CD1c-positive myeloid dendritic cell (primary cell): ENCODE results near the gene MAST4.

Experiments used
- DNase-seq: peaks from one replicate; pipeline ENCODE4 v3.0.0-alpha.2; 2016; ENCODE audit errors: extremely low spot score

The MAST4 gene

GRCh38 chr5:66697796-66698564 lies 101.8 kb downstream of the MAST4 start:
- no peak for DNase-seq

DNA sequence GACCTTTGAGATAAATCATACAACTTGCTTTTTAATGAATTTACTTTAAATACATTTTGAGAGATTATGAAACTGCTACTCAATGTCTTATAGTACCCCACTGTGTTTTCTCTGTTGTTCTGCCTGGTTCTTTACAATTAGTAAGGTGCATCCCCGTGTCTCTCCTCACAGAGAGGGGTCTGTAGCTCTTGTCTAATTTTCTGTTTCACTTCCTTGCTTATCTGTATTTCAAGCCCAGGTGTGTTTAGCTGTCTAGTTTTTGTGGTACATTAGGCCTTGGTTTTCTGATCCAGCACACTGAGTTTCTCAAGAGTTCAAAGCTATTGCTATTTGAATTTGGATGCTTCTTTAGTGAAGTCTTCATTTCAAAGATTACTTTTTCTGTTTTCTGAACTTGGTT lies 105.1 kb downstream of the MAST4 start:
- no peak for DNase-seq

- no peak for DNase-seq
These were observed 106.2 kb downstream of the MAST4 start for GRCh38 chr5:66702426-66702825.

DNA sequence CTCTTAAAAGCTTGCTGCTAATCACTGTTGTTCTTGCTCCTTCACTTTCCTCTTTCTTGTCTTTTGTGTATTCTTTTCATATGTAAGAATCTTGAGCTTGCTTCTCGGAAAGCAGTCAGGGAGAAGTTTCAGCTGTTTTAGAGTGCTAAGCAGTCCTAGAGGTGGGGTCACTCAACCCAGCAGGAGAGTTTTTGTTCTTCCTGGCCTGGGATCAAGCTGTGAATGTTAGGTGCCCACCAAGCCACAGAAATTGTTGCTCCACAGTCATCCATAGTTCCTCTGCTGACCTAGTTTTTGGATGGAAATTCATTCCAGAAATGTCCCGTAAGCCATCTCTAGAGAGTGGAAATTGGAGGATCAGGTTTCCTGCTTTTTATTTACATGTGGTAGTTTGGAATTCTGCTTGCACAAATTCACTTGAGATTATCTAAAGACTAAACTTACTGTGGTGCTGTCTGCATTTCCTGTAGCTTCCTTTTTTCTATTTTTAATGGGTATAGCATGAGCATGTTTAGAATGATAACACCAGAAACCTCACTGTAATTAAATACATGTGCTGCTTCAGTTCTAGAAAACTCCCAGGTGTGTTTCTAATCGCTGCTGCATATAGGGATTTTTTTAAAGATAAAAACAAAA lies 108.7 kb downstream of the MAST4 start:
- DNase-seq = no peak

DNA sequence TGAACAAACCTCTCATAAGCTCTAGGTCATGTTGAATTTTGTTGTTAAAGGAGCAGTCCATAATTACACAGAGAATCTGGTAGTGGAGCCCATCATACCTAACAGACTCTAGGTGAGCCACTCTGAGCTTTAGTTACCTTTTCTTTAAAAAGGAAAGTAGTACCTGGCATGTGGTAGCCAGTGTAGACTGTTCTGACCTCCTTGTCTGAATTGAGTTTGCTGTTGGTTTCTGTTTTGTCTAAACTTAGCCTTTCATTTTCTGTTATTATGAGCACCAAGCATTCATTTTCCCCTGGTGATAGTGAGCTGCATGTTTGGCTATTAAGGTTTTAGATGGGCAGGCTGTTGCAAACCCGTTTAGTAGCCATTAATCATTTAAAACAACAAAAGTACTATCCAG lies 112.2 kb downstream of the MAST4 start:
- DNase-seq = no peak

- DNase-seq = no peak
These were observed 114.4 kb downstream of the MAST4 start for GRCh38 chr5:66710557-66711088.

GRCh38 chr5:66713998-66714397 lies 117.8 kb downstream of the MAST4 start:
- DNase-seq = no peak

DNA sequence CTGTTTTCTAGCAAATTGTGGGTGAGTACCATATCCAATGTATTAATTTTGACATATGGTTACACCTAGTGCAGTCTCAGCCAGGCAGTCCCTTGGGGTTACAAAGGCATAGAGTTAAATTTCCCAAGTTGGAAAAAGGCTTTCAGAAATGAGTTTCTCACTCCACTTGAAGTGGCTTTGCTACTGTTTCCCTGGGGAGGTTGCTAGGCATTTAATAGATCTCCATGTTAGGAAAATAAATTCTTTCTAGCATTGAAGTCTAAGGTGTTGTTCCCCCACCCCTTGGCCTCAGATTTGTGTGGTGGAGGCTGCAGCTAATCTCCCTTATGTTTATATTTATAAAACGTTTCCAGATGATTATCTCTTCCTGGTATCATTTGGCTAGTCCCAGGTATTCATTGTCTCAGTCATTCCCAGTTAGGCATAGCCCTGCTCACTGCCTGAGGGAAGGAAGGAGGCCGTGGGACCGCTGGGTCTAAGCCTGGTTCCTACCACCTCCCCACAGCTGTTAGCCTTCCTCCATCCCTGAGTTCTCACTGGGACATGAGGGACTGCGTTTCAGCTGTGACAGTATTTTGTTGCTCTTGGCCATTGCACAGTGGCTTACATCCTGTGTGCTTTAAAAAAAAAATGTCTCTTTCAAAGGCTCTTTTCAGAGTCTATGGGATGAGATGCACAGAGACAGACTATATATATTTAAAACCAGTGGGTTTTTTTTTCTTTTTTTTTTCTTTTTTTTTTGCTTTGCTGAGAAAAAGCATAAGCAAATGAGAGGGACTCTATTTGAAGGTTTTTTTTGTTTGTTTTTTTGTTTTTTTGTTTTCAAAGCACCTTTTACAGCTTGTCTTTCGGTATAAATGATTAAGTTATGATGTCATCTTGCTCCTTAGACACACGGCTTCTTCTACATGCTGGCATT lies 121.5 kb downstream of the MAST4 start:
- no peak for DNase-seq

DNA sequence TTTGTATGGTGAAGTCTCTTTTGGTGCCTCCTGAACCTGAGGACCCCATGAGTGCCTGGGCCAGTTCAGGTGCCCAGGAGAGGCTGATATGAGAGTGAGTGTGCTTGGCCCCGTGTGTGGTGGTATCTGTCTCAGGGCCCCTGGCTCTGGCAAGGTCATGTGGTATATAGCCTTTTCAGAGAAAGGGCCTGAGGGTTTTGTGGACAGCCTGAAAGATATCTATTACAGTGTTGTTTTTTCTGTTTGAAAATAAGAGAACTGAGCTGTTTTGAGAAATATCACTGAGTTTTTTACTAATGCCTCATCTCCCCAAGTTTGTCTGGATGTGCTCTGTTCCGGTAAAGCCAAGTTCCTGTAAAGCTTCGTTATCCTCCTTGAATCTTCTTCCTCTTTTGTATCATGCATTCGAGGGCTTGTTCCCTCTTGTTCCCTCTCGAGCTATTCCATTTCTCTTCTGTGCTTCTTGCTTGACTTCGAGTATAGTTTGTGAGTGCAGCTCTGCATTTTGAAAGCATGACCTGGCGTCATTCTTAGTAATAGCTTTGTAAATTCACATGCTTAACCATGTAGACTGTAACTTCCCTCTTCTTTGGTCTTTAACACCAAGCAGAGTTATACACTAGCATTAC lies 122.3 kb downstream of the MAST4 start:
- DNase-seq = peak; percentile 76

DNA sequence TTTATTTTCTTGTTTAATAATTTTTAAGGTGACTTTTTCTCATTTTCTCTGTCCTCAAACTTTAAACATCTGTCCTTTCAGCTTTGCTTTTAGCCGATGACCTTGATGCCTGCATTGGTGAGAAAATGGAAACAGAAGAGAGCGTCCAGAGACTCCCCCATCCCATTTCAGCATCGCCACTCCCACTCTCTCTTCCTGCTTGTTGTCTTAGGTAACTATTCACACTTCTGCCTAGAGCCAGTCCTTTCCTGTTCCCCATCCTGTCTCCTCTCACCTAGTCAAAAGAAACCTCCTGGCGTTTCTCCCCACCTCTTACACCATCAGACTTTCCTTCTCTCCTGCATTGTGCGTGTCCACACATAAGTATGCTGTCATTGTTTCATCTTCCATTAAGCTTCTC lies 124.6 kb downstream of the MAST4 start:
- DNase-seq = no peak

GRCh38 chr5:66722686-66723085 lies 126.5 kb downstream of the MAST4 start:
- DNase-seq = peak; percentile 46

DNA sequence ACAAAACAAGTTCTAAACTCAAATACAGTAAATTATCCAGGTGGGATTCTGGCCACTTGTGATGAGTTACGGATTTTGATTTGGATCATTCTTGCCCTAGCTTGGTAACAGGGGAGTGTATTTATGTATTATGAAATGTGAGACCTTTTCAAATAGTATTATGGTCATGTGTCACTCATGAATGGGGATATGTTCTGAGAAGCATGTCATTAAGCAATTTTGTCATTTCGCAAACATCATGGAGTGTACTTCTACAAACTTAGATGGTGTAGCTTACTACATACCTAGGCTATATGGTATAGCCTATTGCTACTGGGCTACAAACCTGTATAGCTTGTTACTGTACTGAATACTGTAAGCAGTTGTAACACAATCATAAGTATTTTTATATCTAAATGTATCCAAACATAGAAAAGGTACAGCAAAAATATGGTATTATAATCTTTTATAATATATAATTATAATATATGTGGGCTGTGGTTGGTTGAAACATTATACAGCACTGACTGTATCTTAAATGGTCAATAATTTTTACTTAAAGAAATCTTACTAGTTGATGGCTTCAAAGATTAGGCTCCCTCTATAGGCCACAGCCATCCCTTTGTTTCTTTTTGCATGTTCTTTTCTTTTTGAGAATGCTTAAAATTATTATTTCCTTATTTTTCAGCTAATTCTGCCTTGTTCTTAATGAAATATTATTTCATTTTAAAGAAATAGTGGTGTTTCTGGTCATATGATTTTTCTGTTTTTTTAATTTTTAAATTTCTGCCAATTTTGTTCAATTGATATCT lies 128.4 kb downstream of the MAST4 start:
- DNase-seq = peak; percentile 26

GRCh38 chr5:66727630-66728029 lies 131.4 kb downstream of the MAST4 start:
- no peak for DNase-seq

DNA sequence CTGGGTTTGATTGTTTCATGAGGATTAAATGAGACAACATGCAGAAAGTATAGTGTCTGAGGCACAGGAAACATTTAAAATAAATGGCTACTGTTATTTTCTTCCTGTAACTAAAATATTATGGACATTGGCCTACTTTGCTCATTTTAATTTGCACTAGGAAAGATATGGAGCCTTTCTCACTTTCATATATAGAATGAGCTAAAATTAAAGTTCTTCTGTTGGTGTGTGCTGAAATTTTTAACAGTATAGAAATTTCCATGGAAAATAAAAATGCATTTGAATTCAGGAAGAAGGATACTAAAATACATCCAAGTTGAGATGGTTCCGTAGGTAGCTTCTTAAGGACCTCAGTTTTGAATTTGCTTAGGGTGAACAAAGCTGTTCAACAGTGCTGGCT lies 131.9 kb downstream of the MAST4 start:
- DNase-seq = no peak

GRCh38 chr5:66737096-66737495 lies 140.9 kb downstream of the MAST4 start:
- peak; percentile 52 for DNase-seq

- no peak for DNase-seq
These were observed 141.9 kb downstream of the MAST4 start for GRCh38 chr5:66738136-66738535.

- DNase-seq = peak; percentile 76
These were observed 142.8 kb downstream of the MAST4 start for GRCh38 chr5:66739021-66739420.

DNA sequence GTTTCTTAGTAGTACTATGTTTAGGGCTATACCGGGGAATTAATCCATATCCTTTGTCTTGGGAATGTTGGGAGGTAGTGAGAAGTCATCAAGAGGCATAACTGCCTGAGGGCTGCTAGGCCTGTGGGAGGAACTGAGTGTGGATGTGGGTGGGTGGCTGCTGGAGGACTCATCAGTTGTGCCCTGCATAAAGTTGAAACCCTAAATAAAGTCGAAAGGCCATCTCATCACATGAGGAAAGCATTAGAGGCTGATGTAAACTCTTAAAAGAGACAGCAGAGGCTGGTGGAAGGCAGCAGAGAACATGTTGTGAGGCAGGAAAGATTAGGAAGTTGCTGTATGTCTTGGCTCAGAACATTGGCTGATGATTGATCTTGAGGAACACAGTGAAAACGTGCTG lies 143.8 kb downstream of the MAST4 start:
- DNase-seq = peak; percentile 73

GRCh38 chr5:66741394-66741793 lies 145.2 kb downstream of the MAST4 start:
- DNase-seq = no peak

DNA sequence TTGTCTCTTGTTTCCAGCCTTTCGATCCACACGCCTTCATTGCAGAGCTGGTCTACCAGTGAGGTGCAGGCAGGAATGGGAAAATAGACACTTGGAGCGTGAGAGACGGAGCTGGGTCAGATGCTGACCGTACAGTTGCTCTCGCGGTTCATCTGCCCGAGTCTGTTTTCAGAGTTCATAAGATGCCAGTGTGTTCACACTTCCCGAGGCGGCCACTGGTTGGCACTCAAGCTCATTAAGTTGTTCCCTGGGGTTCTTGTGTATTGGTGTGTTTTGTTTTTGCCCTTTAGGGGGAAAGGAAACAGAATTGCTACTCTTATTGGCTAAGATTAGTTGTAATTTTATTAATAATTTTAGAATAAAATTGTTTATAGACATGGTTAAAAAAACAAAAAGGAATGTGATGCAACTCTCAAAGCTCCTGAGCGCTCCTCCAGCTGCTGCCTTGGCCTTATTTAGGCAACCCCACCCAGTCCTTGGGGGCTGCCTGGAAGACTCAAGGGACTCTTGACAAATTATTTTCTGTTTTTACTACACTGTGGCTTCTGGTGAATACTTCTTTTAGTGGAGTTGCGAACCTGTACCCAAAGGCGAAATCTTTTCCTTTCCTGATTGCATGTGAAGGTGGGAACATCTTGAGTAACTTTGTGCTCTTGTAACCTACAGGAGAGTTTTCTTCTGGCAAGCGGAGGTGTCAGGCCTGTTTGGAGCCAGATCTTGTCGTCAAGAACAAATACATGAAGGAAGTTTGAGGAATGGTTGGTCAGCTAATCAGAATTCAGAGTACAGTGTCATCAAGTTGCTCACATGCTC lies 146.1 kb downstream of the MAST4 start:
- no peak for DNase-seq
